HCT116 (cell line): ENCODE measurements around the gene AUTS2. TPM values are rescaled to one million over a fixed set of nuclear protein-coding genes. Genes with fewer than 3 reads are reported as not detected.

ENCODE experiments used
- ATAC-seq: fragments of 200-7000 bp; cut with Tn5 transposase; 2 replicates; pipeline ENCODE4 v1.9.1; 2020; ENCODE audit warnings: mild to moderate bottlenecking, moderate library complexity
- BruUV-seq: library from RNA; stranded (reverse); fragments of 400-500 nt; replicated peaks from 2 replicates; lab custom pipeline; 2021; lab: Mats Ljungman, UMichigan
- CTCF ChIA-PET: fragments of 300-600 bp; sonication (Branson Sonifier 250); formaldehyde crosslinking; loops from one replicate; lab custom pipeline; 2021; ENCODE audit warnings: antibody characterized with exemption; lab: Charles Lee
- POLR2A ChIA-PET: fragments of 300-600, 350-600 bp; sonication (Branson Sonifier 250); formaldehyde crosslinking; loops from one replicate; lab custom pipeline; 2021; ENCODE audit warnings: antibody characterized with exemption; lab: Charles Lee
- RAD21 ChIA-PET, 2 experiments: fragments of 300-600 bp; sonication (Branson Sonifier 250); formaldehyde crosslinking; loops; one replicate each; lab custom pipeline; 2023; ENCODE audit warnings: low total read pairs in 2 of 2; ENCODE audit not compliant: uncharacterized antibody in 2 of 2, unreplicated experiment in 2 of 2, low non-redundant PET in 1 of 2; lab: Charles Lee
- DNase-seq: peaks from one replicate; pipeline ENCODE4 v3.0.0-alpha.2; 2010; ENCODE audit warnings: low read depth, low spot score
- H2AFZ ChIP-seq: fragments of 200-600 bp; shearing (Covaris generic), sonication (generic); 2 replicates; pipeline ENCODE4 v1.6.1; 2017; ENCODE audit warnings: low read depth, mixed run types, mixed read lengths, antibody characterized with exemption, low read length; ENCODE audit not compliant: poor library complexity, severe bottlenecking
- H3K27ac ChIP-seq: 2 replicates; pipeline ENCODE4 v1.5.1; 2012; ENCODE audit warnings: low read depth, low read length
- H3K27me3 ChIP-seq: fragments of 200-600 bp; sonication (generic); 2 replicates; pipeline ENCODE4 v1.6.1; 2016; ENCODE audit warnings: mixed run types, low read length, mixed read lengths; ENCODE audit not compliant: insufficient read depth
- H3K36me3 ChIP-seq, 2 experiments: fragments of 200-500 bp in 1 of 2; fragments of 200-600 bp in 1 of 2; sonication (Bioruptor generic) in 1 of 2; sonication (generic) in 1 of 2; 2 replicates each; pipeline versions ENCODE4 v1.5.1 to v1.6.1; 2014 to 2016; ENCODE audit warnings: low read length in 2 of 2, inconsistent platforms in 1 of 2, mixed read lengths in 1 of 2, mixed run types in 1 of 2; ENCODE audit not compliant: insufficient read depth in 2 of 2, control insufficient read depth in 1 of 2
- H3K4me1 ChIP-seq, 2 experiments: fragments of 200-600 bp in 1 of 2; sonication (generic) in 1 of 2; 2 replicates each; pipeline versions ENCODE4 v1.5.1 to v1.6.1; 2012 to 2017; ENCODE audit warnings: low read length in 2 of 2, inconsistent platforms in 1 of 2, mild to moderate bottlenecking in 1 of 2, mixed read lengths in 1 of 2, mixed run types in 1 of 2, moderate library complexity in 1 of 2; ENCODE audit not compliant: insufficient read depth in 2 of 2, control insufficient read depth in 1 of 2
- H3K4me2 ChIP-seq: fragments of 200-600 bp; sonication (generic); 2 replicates; pipeline ENCODE4 v1.6.1; 2017; ENCODE audit warnings: mixed run types, low read length, mixed read lengths
- H3K4me3 ChIP-seq, 2 experiments: fragments of 200-600 bp in 1 of 2; sonication (generic) in 1 of 2; replicated peaks in 1 of 2; 2 replicates each; pipeline ENCODE4 v1.5.1; 2011 to 2016; ENCODE audit warnings: low read length in 2 of 2, control low read depth in 1 of 2, low read depth in 1 of 2, mild to moderate bottlenecking in 1 of 2, mixed read lengths in 1 of 2, mixed run types in 1 of 2
- H3K79me2 ChIP-seq: fragments of 200-600 bp; sonication (generic); 2 replicates; pipeline ENCODE4 v1.6.1; 2017; ENCODE audit warnings: mild to moderate bottlenecking, mixed run types, low read length, moderate library complexity, mixed read lengths; ENCODE audit not compliant: insufficient read depth
- H3K9ac ChIP-seq: fragments of 200-600 bp; sonication (generic); 2 replicates; pipeline ENCODE4 v1.6.1; 2016; ENCODE audit warnings: low read length, mixed read lengths
- H3K9me2 ChIP-seq: fragments of 200-600 bp; sonication (generic), shearing (Covaris generic); 2 replicates; pipeline ENCODE4 v1.6.1; 2017; ENCODE audit warnings: mixed run types, mild to moderate bottlenecking, moderate library complexity; ENCODE audit not compliant: insufficient read depth
- H3K9me3 ChIP-seq, 2 experiments: fragments of 200-500 bp in 1 of 2; fragments of 200-600 bp in 1 of 2; sonication (Bioruptor generic) in 1 of 2; sonication (generic) in 1 of 2; 2 replicates each; pipeline ENCODE4 v1.6.1; 2014 to 2017; ENCODE audit warnings: low read length in 2 of 2, mixed read lengths in 2 of 2, inconsistent platforms in 1 of 2, low read depth in 1 of 2, mild to moderate bottlenecking in 1 of 2, mixed run types in 1 of 2, moderate library complexity in 1 of 2; ENCODE audit not compliant: control insufficient read depth in 1 of 2, insufficient read depth in 1 of 2
- H4K20me1 ChIP-seq: fragments of 200-600 bp; sonication (generic), shearing (Covaris generic); 2 replicates; pipeline ENCODE4 v1.6.1; 2017; ENCODE audit warnings: mixed run types, mild to moderate bottlenecking, moderate library complexity; ENCODE audit not compliant: insufficient read depth
- ATF3 ChIP-seq: IDR thresholded peaks from 2 replicates; pipeline ENCODE4 v1.6.1; 2012
- CBX3 ChIP-seq: IDR thresholded peaks from 2 replicates; pipeline ENCODE4 v1.6.1; 2012; ENCODE audit warnings: low read depth
- CEBPB ChIP-seq: IDR thresholded peaks from 2 replicates; pipeline ENCODE4 v1.6.1; 2012; ENCODE audit warnings: low read depth
- CTCF ChIP-seq, 3 experiments: fragments of 200-600 bp in 1 of 3; sonication (generic) in 1 of 3; IDR thresholded peaks in 2 of 3; conservative IDR thresholded peaks in 1 of 3; 2 replicates each; pipeline ENCODE4 v1.5.1; 2012 to 2017; ENCODE audit warnings: low read depth in 2 of 3, low read length in 2 of 3, antibody characterized with exemption in 1 of 3, borderline replicate concordance in 1 of 3, control low read depth in 1 of 3, mild to moderate bottlenecking in 1 of 3, mixed read lengths in 1 of 3, mixed run types in 1 of 3, moderate library complexity in 1 of 3; ENCODE audit not compliant: insufficient read depth in 1 of 3
- EGR1 ChIP-seq: IDR thresholded peaks from 2 replicates; pipeline ENCODE4 v1.6.1; 2012; ENCODE audit warnings: low read depth
- ELF1 ChIP-seq: IDR thresholded peaks from 2 replicates; pipeline ENCODE4 v1.6.1; 2012; ENCODE audit warnings: low read depth, borderline replicate concordance
- EZH2 ChIP-seq: fragments of 200-600 bp; sonication (generic); IDR thresholded peaks from 2 replicates; pipeline ENCODE4 v1.6.1; 2017; ENCODE audit warnings: antibody characterized with exemption, mixed run types
- EZH2phosphoT487 ChIP-seq: fragments of 200-600 bp; IDR thresholded peaks from 2 replicates; pipeline ENCODE4 v1.6.1; 2018; ENCODE audit warnings: antibody characterized with exemption, borderline replicate concordance
- FOSL1 ChIP-seq: IDR thresholded peaks from 2 replicates; pipeline ENCODE4 v1.6.1; 2012; ENCODE audit warnings: low read depth
- MAX ChIP-seq: IDR thresholded peaks from 2 replicates; pipeline ENCODE4 v1.6.1; 2012
- POLR2A ChIP-seq: IDR thresholded peaks from 2 replicates; pipeline ENCODE4 v1.7.0; 2011; ENCODE audit warnings: borderline replicate concordance; ENCODE audit not compliant: insufficient read depth, insufficient read length; ENCODE audit errors: extremely low read depth
- RAD21 ChIP-seq: IDR thresholded peaks from 2 replicates; pipeline ENCODE4 v1.6.1; 2012; ENCODE audit warnings: low read depth, mild to moderate bottlenecking
- REST ChIP-seq: IDR thresholded peaks from 2 replicates; pipeline ENCODE4 v1.6.1; 2012; ENCODE audit warnings: low read depth
- SRF ChIP-seq: IDR thresholded peaks from 2 replicates; pipeline ENCODE4 v1.6.1; 2012; ENCODE audit warnings: low read depth
- YY1 ChIP-seq: IDR thresholded peaks from 2 replicates; pipeline ENCODE4 v1.6.1; 2011; ENCODE audit warnings: low read length, low read depth, moderate library complexity, mild to moderate bottlenecking; ENCODE audit not compliant: insufficient replicate concordance; ENCODE audit errors: extremely low read depth
- ZFX ChIP-seq: fragments of 450-650 bp; IDR thresholded peaks from 2 replicates; pipeline ENCODE4 v1.6.1; 2017
- intact Hi-C: fragments of 100-400 bp; cut with micrococcal nuclease; formaldehyde crosslinking; loops from 2 replicates; pipeline ENCODE4 v1.10.0; 2022
- total RNA-seq: library from RNA; stranded (reverse); gene quantifications from one replicate; pipeline ENCODE4 v1.2.1, GENCODE V29; 2021; ENCODE audit not compliant: unreplicated experiment

The AUTS2 gene
- total RNA-seq, 1 experiment from 2014 or later, result 0.93 TPM

- POLR2A ChIA-PET, result no interaction called here
- Histone ChIP-seq H3K79me2 (no peaks in the 10 kb centered on the region), H3K4me3 (no peak overlapping the region), H3K9me2 (no peaks in the 10 kb centered on the region), H3K9me3 (peaks cover 5 to 19% of the 10 kb centered on the region in 2 experiments; a peak in 2 of 4 replicates), H3K27me3 (no peaks in the 10 kb centered on the region), H3K9ac (no peak overlapping the region), H3K4me2 (no peak overlapping the region), H2AFZ (no peak overlapping the region), H3K36me3 (no peaks in the 10 kb centered on the region), H4K20me1 (no peaks in the 10 kb centered on the region), H3K27ac (no peak overlapping the region), H3K4me1 (no peaks in the 10 kb centered on the region)
- intact Hi-C loops, result no loop called here
- no TSS peak for BruUV-seq
- RAD21 ChIA-PET, result no interaction called here
- CTCF ChIA-PET, result no interaction called here
- DNase-seq, result no peak
- no peak for ATAC-seq
- TF ChIP-seq FOSL1 (no peak), EZH2phosphoT487 (no peak), YY1 (no peak), POLR2A (no peak), REST (no peak), EZH2 (no peak), EGR1 (no peak), SRF (no peak), MAX (no peak), ZFX (no peak), RAD21 (no peak), CBX3 (no peak), CEBPB (no peak), ELF1 (no peak), ATF3 (no peak), CTCF (IDR thresholded peaks at IDR 0.05 in 2 of 3, conservative IDR thresholded peaks at IDR 0.05 in 1 of 3; ENCODE audit: borderline replicate concordance in 1 of 3, insufficient read depth in 1 of 3, low read depth in 2 of 3, low read length in 2 of 3) (no peak)
Measured at GRCh38 chr7:69859342-69859741, 261.1 kb downstream of the AUTS2 start.
